ENCODE data around the gene AGA.

Gene AGA

DNA sequence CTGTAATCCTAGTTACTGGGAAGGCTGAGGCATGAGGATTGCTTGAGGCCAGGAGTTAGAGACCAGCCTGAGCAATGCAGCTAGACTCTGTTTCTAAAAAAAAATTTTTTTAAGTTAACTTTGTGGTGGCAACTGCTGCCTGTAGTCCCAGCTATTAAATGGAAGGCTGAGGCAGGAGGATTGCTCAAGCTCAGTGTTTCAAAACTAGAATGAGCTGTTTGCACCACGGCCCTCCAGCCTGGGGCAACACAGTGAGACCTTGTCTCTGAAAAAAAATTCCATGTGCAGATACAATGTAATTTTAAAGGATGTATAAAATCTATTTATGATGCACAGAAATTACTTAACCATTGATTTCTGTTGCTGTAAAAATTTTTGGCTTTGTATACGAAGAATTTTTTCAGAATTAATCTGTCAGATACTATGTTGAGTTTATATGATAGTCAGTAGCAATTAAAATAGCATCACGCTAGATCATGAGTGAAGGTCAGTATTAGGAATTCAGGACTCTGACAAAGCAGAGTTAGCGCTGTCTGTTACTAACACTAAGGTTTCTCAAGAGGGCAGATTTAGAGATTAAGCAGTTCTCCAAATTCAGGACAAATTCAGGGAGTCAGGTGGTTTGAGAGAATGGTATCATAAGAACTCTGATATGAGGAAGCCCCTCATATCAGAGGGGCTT, 8.3 kb upstream of the AGA start:
- no peak overlapping the region for H3K4me3 ChIP-seq (ENCODE audit: low read depth, low read length)
- TF ChIP-seq, protein P1, sequence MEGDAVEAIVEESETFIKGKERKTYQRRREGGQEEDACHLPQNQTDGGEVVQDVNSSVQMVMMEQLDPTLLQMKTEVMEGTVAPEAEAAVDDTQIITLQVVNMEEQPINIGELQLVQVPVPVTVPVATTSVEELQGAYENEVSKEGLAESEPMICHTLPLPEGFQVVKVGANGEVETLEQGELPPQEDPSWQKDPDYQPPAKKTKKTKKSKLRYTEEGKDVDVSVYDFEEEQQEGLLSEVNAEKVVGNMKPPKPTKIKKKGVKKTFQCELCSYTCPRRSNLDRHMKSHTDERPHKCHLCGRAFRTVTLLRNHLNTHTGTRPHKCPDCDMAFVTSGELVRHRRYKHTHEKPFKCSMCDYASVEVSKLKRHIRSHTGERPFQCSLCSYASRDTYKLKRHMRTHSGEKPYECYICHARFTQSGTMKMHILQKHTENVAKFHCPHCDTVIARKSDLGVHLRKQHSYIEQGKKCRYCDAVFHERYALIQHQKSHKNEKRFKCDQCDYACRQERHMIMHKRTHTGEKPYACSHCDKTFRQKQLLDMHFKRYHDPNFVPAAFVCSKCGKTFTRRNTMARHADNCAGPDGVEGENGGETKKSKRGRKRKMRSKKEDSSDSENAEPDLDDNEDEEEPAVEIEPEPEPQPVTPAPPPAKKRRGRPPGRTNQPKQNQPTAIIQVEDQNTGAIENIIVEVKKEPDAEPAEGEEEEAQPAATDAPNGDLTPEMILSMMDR (IDR thresholded peaks at IDR 0.05; ENCODE audit: borderline replicate concordance, insufficient read depth, low read depth, low read length) = no peak

DNA sequence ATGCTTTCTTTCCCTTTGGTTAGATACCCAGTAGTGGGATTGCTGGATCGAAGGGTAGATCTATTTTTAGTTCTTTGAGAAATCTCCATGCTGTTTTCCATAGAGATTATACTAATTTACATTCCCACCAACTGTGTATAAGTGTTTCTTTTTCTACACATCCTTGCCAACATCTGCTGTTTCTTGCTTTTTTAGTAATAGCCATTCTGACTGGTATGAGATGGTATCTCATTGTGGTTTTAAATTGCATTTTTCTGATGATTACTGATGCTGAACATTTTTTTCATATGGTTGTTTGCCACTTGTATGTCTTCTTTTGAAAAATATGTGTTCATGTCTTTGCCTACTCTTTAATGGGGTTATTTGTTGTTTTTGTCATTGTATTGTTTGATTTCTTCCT, 6.6 kb upstream of the AGA start:
- TF ChIP-seq, protein P1 (IDR thresholded peaks at IDR 0.05; ENCODE audit: borderline replicate concordance, insufficient read depth, low read depth, low read length) = no peak
- no peak overlapping the region for H3K4me3 ChIP-seq (ENCODE audit: low read depth, low read length)

DNA sequence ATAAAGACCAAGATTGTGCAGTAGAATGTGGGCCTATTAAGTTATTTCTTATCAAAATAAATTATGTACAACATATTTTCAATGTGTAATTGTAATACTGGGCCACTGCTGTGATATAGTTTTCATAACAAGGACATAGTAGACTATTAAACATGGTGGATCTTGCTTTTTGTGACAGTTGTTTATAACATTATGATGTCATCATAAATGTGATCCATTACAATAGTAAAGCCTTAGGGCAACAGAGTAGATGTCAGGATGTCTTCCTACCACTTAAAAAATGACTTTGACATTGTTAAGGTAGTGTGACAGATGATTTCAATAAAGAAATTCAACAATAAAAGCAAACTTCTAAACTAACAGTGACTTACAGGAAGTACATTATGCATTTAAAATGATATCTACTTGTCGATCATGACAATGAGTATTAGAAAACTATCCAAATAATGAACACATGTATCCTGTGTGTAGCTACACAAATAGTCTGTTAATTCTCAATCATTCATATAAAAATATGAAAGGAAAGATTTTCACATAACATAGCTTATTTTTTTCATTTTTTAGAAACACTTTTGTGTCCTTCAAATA, 5.3 kb upstream of the AGA start:
- TF ChIP-seq, protein P1 (IDR thresholded peaks at IDR 0.05; ENCODE audit: borderline replicate concordance, insufficient read depth, low read depth, low read length) = no peak
- H3K4me3 ChIP-seq (ENCODE audit: low read depth, low read length) = no peak overlapping the region

DNA sequence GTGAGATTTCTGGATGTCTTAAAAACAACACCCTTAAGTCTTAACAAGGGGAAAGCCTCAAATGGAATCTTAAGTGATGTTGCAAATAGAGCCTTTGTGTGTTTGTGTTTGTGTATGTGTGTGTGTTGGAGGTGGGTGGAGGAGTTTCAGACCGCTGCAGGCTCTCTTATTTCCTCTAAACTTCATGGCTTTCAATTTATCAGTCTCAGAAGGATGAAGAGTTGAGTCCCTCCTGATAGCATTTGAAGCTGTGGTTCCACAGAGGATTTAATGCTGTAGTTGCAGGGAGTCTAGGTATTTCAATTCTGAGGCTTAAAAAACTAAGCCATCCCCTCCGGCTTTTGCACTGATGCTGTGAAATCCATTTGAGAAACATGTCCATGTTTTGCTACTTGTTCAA, 4.3 kb upstream of the AGA start:
- TF ChIP-seq, protein P1 (IDR thresholded peaks at IDR 0.05; ENCODE audit: borderline replicate concordance, insufficient read depth, low read depth, low read length) = no peak
- no peak overlapping the region for H3K4me3 ChIP-seq (ENCODE audit: low read depth, low read length)

DNA sequence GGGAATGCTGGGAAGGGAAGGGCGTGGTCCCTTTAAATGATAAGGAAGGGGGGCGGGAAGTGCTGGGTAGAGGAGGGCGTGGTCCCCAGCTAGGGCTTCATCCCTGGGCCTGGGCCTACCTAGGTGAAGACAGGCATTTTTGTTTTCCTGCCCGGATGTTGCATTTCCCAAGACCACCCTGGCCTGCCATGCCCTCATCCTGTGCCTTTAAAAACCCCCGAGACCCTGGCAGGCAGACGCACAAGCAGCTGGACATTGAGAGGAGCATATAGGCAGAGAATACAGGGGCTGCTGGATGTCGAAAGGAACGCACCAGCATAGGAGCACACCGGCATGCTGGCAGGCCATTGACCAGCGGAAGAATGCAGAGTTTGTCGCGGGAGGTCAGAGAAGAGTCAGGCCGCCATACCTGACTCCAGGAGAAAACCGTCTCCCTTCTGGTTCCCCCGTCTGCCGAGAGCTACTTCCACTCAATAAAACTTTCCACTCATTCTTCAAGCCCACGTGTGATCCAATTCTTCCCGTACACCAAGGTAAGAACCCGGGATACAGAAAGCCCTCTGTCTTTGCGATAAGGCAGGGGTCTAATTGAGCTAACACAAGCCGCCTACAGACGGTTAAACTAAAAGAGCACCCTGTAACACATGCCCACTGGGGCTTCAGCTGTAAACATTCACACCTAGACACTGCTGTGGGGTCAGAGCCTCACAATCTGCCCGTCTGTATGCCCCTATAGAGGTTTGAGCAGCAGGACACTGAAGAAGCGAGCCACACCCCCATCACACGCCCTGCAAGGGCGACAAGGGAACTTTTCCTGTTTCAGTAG, 2.9 kb upstream of the AGA start:
- no peak overlapping the region for H3K4me3 ChIP-seq (ENCODE audit: low read depth, low read length)

DNA sequence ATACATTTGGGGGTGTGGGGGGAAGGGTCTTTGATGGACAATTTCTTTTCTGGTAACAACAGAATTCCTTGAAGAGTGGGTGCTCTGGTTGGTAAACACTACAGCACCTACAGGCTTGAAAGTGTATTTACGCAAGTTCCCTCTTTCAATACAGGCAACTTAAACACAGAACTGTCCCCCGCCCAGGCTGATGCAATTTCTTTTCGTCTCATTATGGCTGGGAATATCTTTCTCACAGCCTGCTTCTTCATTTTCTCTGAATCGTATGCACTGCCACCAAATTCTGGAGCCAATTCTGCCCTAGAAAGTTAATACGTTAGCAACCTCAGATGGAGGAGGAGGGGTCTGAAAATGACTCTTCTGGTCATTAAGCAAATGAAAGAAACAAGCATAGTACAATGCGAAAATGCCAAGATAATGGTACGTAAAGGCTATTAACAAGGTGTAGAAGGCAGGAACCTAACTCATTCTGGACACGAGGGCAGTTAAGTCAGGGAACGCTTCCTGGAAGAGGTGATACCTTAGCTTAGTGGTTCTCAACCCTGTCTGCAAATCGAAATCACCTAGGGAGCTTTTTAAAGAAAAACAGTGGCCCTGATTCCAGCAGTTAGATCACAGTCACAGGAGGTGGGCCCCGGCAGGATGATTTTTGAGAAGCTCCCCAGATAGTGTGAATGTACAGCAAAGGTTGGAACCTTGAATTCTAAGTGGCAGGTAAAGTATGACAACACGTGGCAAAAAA, 1.0 kb downstream of the AGA start:
- TF ChIP-seq, protein P1 (IDR thresholded peaks at IDR 0.05; ENCODE audit: borderline replicate concordance, insufficient read depth, low read depth, low read length) = peak; percentile 31; the same call in 1 of the 2 replicates
- H3K4me3 ChIP-seq (ENCODE audit: low read depth, low read length) = peak overlapping the region; percentile 70

More for the DNA sequence above, 2.9 kb upstream of the AGA start:
- TF ChIP-seq, protein P1 (IDR thresholded peaks at IDR 0.05; ENCODE audit: borderline replicate concordance, insufficient read depth, low read depth, low read length) = no peak
